EL (cell line): ENCODE data around the gene ANXA1.

ENCODE experiments used
- DNase-seq: peaks from one replicate; pipeline ENCODE4 v3.0.0-alpha.2; 2016

ANXA1 gene

GRCh38 chr9:73151653-73152542, at the start of gene ANXA1:
Gene ANXA1 (plus strand): TSS chr9:73151865. CDS start chr9:73158536, 6,671 bp downstream.
- peak; percentile 79 for DNase-seq

- no peak for DNase-seq
Measured at GRCh38 chr9:73104342-73104741, 47.3 kb upstream of the ANXA1 start.

- DNase-seq, result no peak
Measured at GRCh38 chr9:73104921-73105320, 46.7 kb upstream of the ANXA1 start.

- DNase-seq, result peak; percentile 55
Measured at GRCh38 chr9:73107489-73108069, 44.1 kb upstream of the ANXA1 start.

GRCh38 chr9:73114058-73114457, 37.6 kb upstream of the ANXA1 start:
- no peak for DNase-seq

GRCh38 chr9:73114958-73115357, 36.7 kb upstream of the ANXA1 start:
- DNase-seq, result no peak

GRCh38 chr9:73116031-73116430, 35.6 kb upstream of the ANXA1 start:
- DNase-seq, result peak; percentile 61

- no peak for DNase-seq
Measured at GRCh38 chr9:73116880-73117279, 34.8 kb upstream of the ANXA1 start.

- DNase-seq, result peak; percentile 19
Measured at GRCh38 chr9:73118286-73118685, 33.4 kb upstream of the ANXA1 start.

GRCh38 chr9:73118898-73119554, 32.6 kb upstream of the ANXA1 start:
- DNase-seq, result peak; percentile 88

GRCh38 chr9:73121375-73121935, 30.2 kb upstream of the ANXA1 start:
- DNase-seq, result no peak

- peak; percentile 30 for DNase-seq
Measured at GRCh38 chr9:73125651-73126050, 26.0 kb upstream of the ANXA1 start.

GRCh38 chr9:73129941-73130685, 21.6 kb upstream of the ANXA1 start:
- DNase-seq, result no peak

- no peak for DNase-seq
Measured at GRCh38 chr9:73131461-73131860, 20.2 kb upstream of the ANXA1 start.

GRCh38 chr9:73132034-73132776, 19.5 kb upstream of the ANXA1 start:
- peak; percentile 85 for DNase-seq

- no peak for DNase-seq
Measured at GRCh38 chr9:73133022-73133651, 18.5 kb upstream of the ANXA1 start.

GRCh38 chr9:73133921-73134407, 17.7 kb upstream of the ANXA1 start:
- DNase-seq, result no peak

- no peak for DNase-seq
Measured at GRCh38 chr9:73135394-73135793, 16.3 kb upstream of the ANXA1 start.

GRCh38 chr9:73137286-73137899, 14.3 kb upstream of the ANXA1 start:
- DNase-seq, result no peak

- no peak for DNase-seq
Measured at GRCh38 chr9:73137914-73138313, 13.8 kb upstream of the ANXA1 start.

- DNase-seq, result no peak
Measured at GRCh38 chr9:73138516-73138915, 13.1 kb upstream of the ANXA1 start.
